Liver (tissue), 9 donors: ENCODE results near the gene MTMR11. TPM values are rescaled to one million over a fixed set of nuclear protein-coding genes. Genes with fewer than 3 reads are reported as not detected.

Experiments
- DNase-seq: peaks from one replicate; pipeline ENCODE4 v3.0.0-alpha.2; 2017; ENCODE audit warnings: low spot score
- H3K27ac ChIP-seq, 2 donors: one replicate each; pipeline ENCODE4 v1.7.0; 2013; ENCODE audit warnings: inconsistent platforms in 2 of 2, low read length in 2 of 2, control low read depth in 1 of 2, low read depth in 1 of 2, mild to moderate bottlenecking in 1 of 2
- H3K27me3 ChIP-seq, 4 donors: one replicate each; pipeline versions ENCODE4 v1.6.1 to v1.7.0; 2013; ENCODE audit warnings: low read length in 3 of 4, inconsistent platforms in 1 of 4, mild to moderate bottlenecking in 1 of 4, moderate library complexity in 1 of 4; ENCODE audit not compliant: control insufficient read depth in 4 of 4, insufficient read depth in 4 of 4
- H3K36me3 ChIP-seq, 4 donors: one replicate each; pipeline versions ENCODE4 v1.6.1 to v1.7.0; 2013; ENCODE audit warnings: low read length in 3 of 4, mild to moderate bottlenecking in 3 of 4, low read depth in 1 of 4, moderate library complexity in 1 of 4; ENCODE audit not compliant: control insufficient read depth in 4 of 4, insufficient read depth in 3 of 4
- H3K4me1 ChIP-seq, 4 donors: one replicate each; pipeline versions ENCODE4 v1.6.1 to v1.7.0; 2013; ENCODE audit warnings: low read length in 3 of 4, mild to moderate bottlenecking in 3 of 4, moderate library complexity in 1 of 4; ENCODE audit not compliant: control insufficient read depth in 4 of 4, insufficient read depth in 4 of 4
- H3K4me3 ChIP-seq, 3 donors: one replicate each; pipeline versions ENCODE4 v1.6.1 to v1.7.0; 2013; ENCODE audit warnings: low read length in 3 of 3, control low read depth in 1 of 3, low read depth in 1 of 3, mild to moderate bottlenecking in 1 of 3
- H3K9ac ChIP-seq, 2 donors: one replicate each; pipeline ENCODE4 v1.7.0; 2013; ENCODE audit warnings: low read length in 2 of 2, mild to moderate bottlenecking in 2 of 2, moderate library complexity in 2 of 2, control low read depth in 1 of 2, low read depth in 1 of 2
- H3K9me3 ChIP-seq, 4 donors: one replicate each; pipeline versions ENCODE4 v1.6.1 to v1.7.0; 2013; ENCODE audit warnings: low read length in 3 of 4; ENCODE audit not compliant: control insufficient read depth in 4 of 4
- ATF3 ChIP-seq: IDR thresholded peaks from 2 replicates; pipeline ENCODE4 v1.6.1; 2016; ENCODE audit warnings: antibody characterized with exemption
- CTCF ChIP-seq: fragments of 150-350 bp; IDR thresholded peaks from 2 replicates; pipeline ENCODE4 v1.5.1; 2017; ENCODE audit warnings: improper control_type of control experiment, low read depth, low read length; ENCODE audit not compliant: missing input control
- EGR1 ChIP-seq, 2 donors: IDR thresholded peaks; 2 replicates each; pipeline ENCODE4 v1.6.1; 2016 to 2018; ENCODE audit warnings: antibody characterized with exemption in 2 of 2, low read depth in 2 of 2
- FOXA1 ChIP-seq: IDR thresholded peaks from 2 replicates; pipeline ENCODE4 v1.6.1; 2016; ENCODE audit warnings: antibody characterized with exemption
- GABPA ChIP-seq, 2 donors: IDR thresholded peaks in 1 of 2; conservative IDR thresholded peaks in 1 of 2; 2 replicates each; pipeline ENCODE4 v1.6.1; 2016; ENCODE audit warnings: antibody characterized with exemption in 2 of 2, mild to moderate bottlenecking in 1 of 2, moderate library complexity in 1 of 2
- HNF4A ChIP-seq, 2 donors: conservative IDR thresholded peaks; 2 replicates each; pipeline ENCODE4 v1.6.1; 2016; ENCODE audit warnings: antibody characterized with exemption in 2 of 2, mild to moderate bottlenecking in 2 of 2
- HNF4G ChIP-seq: IDR thresholded peaks from 2 replicates; pipeline ENCODE4 v1.6.1; 2016; ENCODE audit warnings: antibody characterized with exemption
- JUND ChIP-seq, 2 donors: IDR thresholded peaks; 2 replicates each; pipeline ENCODE4 v1.6.1; 2016; ENCODE audit warnings: antibody characterized with exemption in 2 of 2
- MAX ChIP-seq: IDR thresholded peaks from 2 replicates; pipeline ENCODE4 v1.6.1; 2016; ENCODE audit warnings: antibody characterized with exemption
- NR2F2 ChIP-seq: IDR thresholded peaks from 2 replicates; pipeline ENCODE4 v1.6.1; 2016; ENCODE audit warnings: antibody characterized with exemption
- RAD21 ChIP-seq, 2 donors: IDR thresholded peaks; 2 replicates each; pipeline ENCODE4 v1.6.1; 2016; ENCODE audit warnings: antibody characterized with exemption in 2 of 2, mild to moderate bottlenecking in 2 of 2
- RXRA ChIP-seq, 2 donors: IDR thresholded peaks; 2 replicates each; pipeline ENCODE4 v1.6.1; 2017 to 2018; ENCODE audit warnings: antibody characterized with exemption in 2 of 2, mild to moderate bottlenecking in 1 of 2
- SP1 ChIP-seq: IDR thresholded peaks from 2 replicates; pipeline ENCODE4 v1.6.1; 2018; ENCODE audit warnings: antibody characterized with exemption, mild to moderate bottlenecking
- ZBTB33 ChIP-seq: IDR thresholded peaks from 2 replicates; pipeline ENCODE4 v1.6.1; 2016; ENCODE audit warnings: antibody characterized with exemption
- WGBS: extraction: QIAGEN DNeasy Blood & Tissue Kit; methylation state at CpG from one replicate; pipeline ENCODE4 v1.1.7; 2013; 5-methylcytosine and 5-hydroxymethylcytosine counted together
- polyA plus RNA-seq, 2 donors: library from polyadenylated mRNA; stranded (reverse) in 1 of 2; unstranded in 1 of 2; fragments of 200-250 nt in 1 of 2; fragments of >200 nt in 1 of 2; fragmentation: Nextera tagmentation in 1 of 2; extraction: Ambion mirVana in 1 of 2; gene quantifications; one replicate each; pipeline versions ENCODE4 v1.2.1 to v1.2.3, GENCODE V29; 2013 to 2015
- total RNA-seq, 2 donors: library from RNA; depleted of rRNA; stranded (reverse); fragments of >200 nt; gene quantifications; one replicate each; pipeline ENCODE4 v1.2.3, GENCODE V29; 2014
- donor health status: healthy.
- donor health status: healthy.
- donor health status: healthy.
- donor health status: healthy.
- donor health status: healthy.

Gene MTMR11
- total and polyA plus RNA-seq, 4 donors = 1.5 to 2.1 (median 1.8) TPM

- no peak overlapping the region for H3K9ac ChIP-seq
- H3K4me3 ChIP-seq = no peak overlapping the region
- peaks cover 4 to 31% (median 16%) of the 10 kb centered on the region in 4 donors for H3K4me1 ChIP-seq
- peak overlapping the region; percentile 4 to 45 for H3K27ac ChIP-seq
- DNase-seq = no peak
- TF ChIP-seq GABPA (IDR thresholded peaks at IDR 0.05 in 1 of 2, conservative IDR thresholded peaks at IDR 0.05 in 1 of 2) (peak in 1 of 2 donors; percentile 51), HNF4A (conservative IDR thresholded peaks at IDR 0.05) (peak in 1 of 2 donors; percentile 47), RAD21 (IDR thresholded peaks at IDR 0.05) (peak in 1 of 2 donors; percentile 23), CTCF (no peak), RXRA (IDR thresholded peaks at IDR 0.05) (peak in 1 of 2 donors; percentile 55)
- peaks cover 4 to 23% (median 10%) of the 10 kb centered on the region in 4 donors for H3K36me3 ChIP-seq
- WGBS = 35% methylated on average over 3 of the region's 3 CpGs
- no peaks in the 10 kb centered on the region for H3K9me3 ChIP-seq
- no peaks in the 10 kb centered on the region for H3K27me3 ChIP-seq
Observed at GRCh38 chr1:149965440-149965839, 28.8 kb upstream of the MTMR11 start.

- no peak for DNase-seq
- Histone ChIP-seq H3K27ac (peak overlapping the region; percentile 46 to 60), H3K4me1 (peaks cover 4 to 31% (median 16%) of the 10 kb centered on the region in 4 donors), H3K4me3 (no peak overlapping the region), H3K36me3 (peaks cover 5 to 25% (median 11%) of the 10 kb centered on the region in 4 donors), H3K9ac (peak overlapping the region in 1 of 2 donors; percentile 29), H3K9me3 (no peaks in the 10 kb centered on the region), H3K27me3 (no peaks in the 10 kb centered on the region)
- 27% methylated on average over 3 of the region's 3 CpGs for WGBS
- no peak for TF ChIP-seq JUND (IDR thresholded peaks at IDR 0.05)
- no peak for TF ChIP-seq FOXA1
- TF ChIP-seq RAD21 (IDR thresholded peaks at IDR 0.05) = no peak
- TF ChIP-seq NR2F2 = no peak
- no peak for TF ChIP-seq MAX
- TF ChIP-seq ATF3 = no peak
- TF ChIP-seq RXRA (IDR thresholded peaks at IDR 0.05) = peak in 1 of 2 donors; percentile 33
- TF ChIP-seq SP1 = no peak
- TF ChIP-seq HNF4G = no peak
- TF ChIP-seq HNF4A (conservative IDR thresholded peaks at IDR 0.05) = peak; percentile 18 to 44
- TF ChIP-seq ZBTB33 = no peak
- no peak for TF ChIP-seq EGR1 (IDR thresholded peaks at IDR 0.05; ENCODE audit: low read depth in 2 of 2)
Observed at GRCh38 chr1:149963358-149963757, 26.7 kb upstream of the MTMR11 start.

GRCh38 chr1:149962736-149963135, 26.1 kb upstream of the MTMR11 start:
- H3K36me3 ChIP-seq = peaks cover 5 to 25% (median 14%) of the 10 kb centered on the region in 4 donors
- H3K27ac ChIP-seq = peak overlapping the region; percentile 60 to 66
- no peaks in the 10 kb centered on the region for H3K27me3 ChIP-seq
- H3K9me3 ChIP-seq = no peaks in the 10 kb centered on the region
- peaks cover 4 to 31% (median 16%) of the 10 kb centered on the region in 4 donors for H3K4me1 ChIP-seq
- H3K4me3 ChIP-seq = no peak overlapping the region
- no peak overlapping the region for H3K9ac ChIP-seq
- DNase-seq = no peak
- TF ChIP-seq GABPA (IDR thresholded peaks at IDR 0.05 in 1 of 2, conservative IDR thresholded peaks at IDR 0.05 in 1 of 2) = no peak
- whole genome bisulfite sequencing = 60% methylated on average over 2 of the region's 2 CpGs
